ENCODE measurements around the gene SLC25A23. TPM values are rescaled to one million over a fixed set of nuclear protein-coding genes. Genes with fewer than 3 reads are reported as not detected.
A peak's percentile ranks its signal among the peaks of the same experiment; 100 is the strongest.

SLC25A23 gene
- total RNA-seq, 1 experiment from 2014 or later: 89.5 TPM

GRCh38 chr19:6501740-6502648 is 42.4 kb upstream of the SLC25A23 start, which contains the start of gene TUBB4A:
Gene TUBB4A (minus strand): TSS chr19:6502309. CDS start chr19:6502212, 97 bp downstream.
- H3K27ac ChIP-seq (ENCODE audit: low read depth, low read length): peak within 1 kb of the TSS; percentile 57; the same call in 1 of the 2 replicates
- TF ChIP-seq RAD21 (IDR thresholded peaks at IDR 0.05; ENCODE audit: low read depth): no peak
- no peak for TF ChIP-seq SRF (IDR thresholded peaks at IDR 0.05; ENCODE audit: low read depth)
- no peak for TF ChIP-seq EGR1 (IDR thresholded peaks at IDR 0.05; ENCODE audit: low read depth)
- peak; percentile 66 for TF ChIP-seq POLR2AphosphoS5 (IDR thresholded peaks at IDR 0.05; ENCODE audit: low read depth, low read length)
- TF ChIP-seq POLR2A (IDR thresholded peaks at IDR 0.05; ENCODE audit: borderline replicate concordance, extremely low read depth, insufficient read depth, insufficient read length): peak; percentile 40
- ATAC-seq (peak; percentile 82), DNase-seq (ENCODE audit: low read depth, low spot score) (no peak)
- H2AFZ ChIP-seq (ENCODE audit: low read depth, low read length, poor library complexity, severe bottlenecking): no peak within 1 kb of the TSS
- ChIA-PET CTCF (interaction anchor here (1.8 kb wide), 1 partner anchor 15 kb away, joined by 6 read pairs; no protein-coding TSS in a partner anchor), RAD21 (ENCODE audit: low non-redundant PET in 1 of 2, low total read pairs in 2 of 2, uncharacterized antibody in 2 of 2, unreplicated experiment in 2 of 2) (interaction anchor here in 1 of 2 experiments (0.5 kb wide), 1 partner anchor 279 kb away, joined by 3 read pairs; no protein-coding TSS in a partner anchor), POLR2A (interaction anchor here (1.2 kb wide), 1 partner anchor 15 kb away, joined by 3 read pairs; no protein-coding TSS in a partner anchor)
- no peaks in the 10 kb centered on the region for H3K27me3 ChIP-seq (ENCODE audit: insufficient read depth, low read length)
- H4K20me1 ChIP-seq (ENCODE audit: insufficient read depth): no peaks in the 10 kb centered on the region
- H3K9me2 ChIP-seq (ENCODE audit: insufficient read depth): no peaks in the 10 kb centered on the region
- BruUV-seq (replicated peaks): no TSS peak
- H3K9ac ChIP-seq (ENCODE audit: low read length): peak within 1 kb of the TSS; percentile 66
- H3K9me3 ChIP-seq (ENCODE audit: control insufficient read depth in 1 of 2, insufficient read depth in 1 of 2, low read depth in 1 of 2, low read length in 2 of 2): no peaks in the 10 kb centered on the region
- peaks cover 14 to 35% of the 10 kb centered on the region in 2 experiments for H3K4me1 ChIP-seq (ENCODE audit: control insufficient read depth in 1 of 2, insufficient read depth in 2 of 2, low read length in 2 of 2)
- peak within 1 kb of the TSS; percentile 88 for H3K4me2 ChIP-seq (ENCODE audit: low read length)
- H3K4me3 ChIP-seq (replicated peaks in 1 of 2; ENCODE audit: low read depth in 1 of 2, low read length in 2 of 2): peak within 1 kb of the TSS; percentile 50 to 68
- H3K36me3 ChIP-seq (ENCODE audit: control insufficient read depth in 1 of 2, insufficient read depth in 2 of 2, low read length in 2 of 2): peaks cover 0 to 5% of the 10 kb centered on the region in 2 experiments; a peak in 1 of 4 replicates
- intact Hi-C loops (cut with micrococcal nuclease): no loop called here
- no peaks in the 10 kb centered on the region for H3K79me2 ChIP-seq (ENCODE audit: insufficient read depth, low read length)

- Histone ChIP-seq H4K20me1 (ENCODE audit: insufficient read depth) (no peaks in the 10 kb centered on the region), H3K4me1 (ENCODE audit: control insufficient read depth in 1 of 2, insufficient read depth in 2 of 2, low read length in 2 of 2) (peaks cover 14 to 35% of the 10 kb centered on the region in 2 experiments), H3K27me3 (ENCODE audit: insufficient read depth, low read length) (no peaks in the 10 kb centered on the region), H3K4me2 (ENCODE audit: low read length) (peak overlapping the region; percentile 88), H3K4me3 (replicated peaks in 1 of 2; ENCODE audit: low read depth in 1 of 2, low read length in 2 of 2) (peak overlapping the region; percentile 50 to 68), H3K9me3 (ENCODE audit: control insufficient read depth in 1 of 2, insufficient read depth in 1 of 2, low read depth in 1 of 2, low read length in 2 of 2) (no peaks in the 10 kb centered on the region), H3K27ac (ENCODE audit: low read depth, low read length) (peak overlapping the region; percentile 57; the same call in 1 of the 2 replicates), H3K79me2 (ENCODE audit: insufficient read depth, low read length) (no peaks in the 10 kb centered on the region), H3K9me2 (ENCODE audit: insufficient read depth) (no peaks in the 10 kb centered on the region), H3K36me3 (ENCODE audit: control insufficient read depth in 1 of 2, insufficient read depth in 2 of 2, low read length in 2 of 2) (peaks cover 0 to 5% of the 10 kb centered on the region in 2 experiments; a peak in 1 of 4 replicates), H3K9ac (ENCODE audit: low read length) (peak overlapping the region; percentile 66), H2AFZ (ENCODE audit: low read depth, low read length, poor library complexity, severe bottlenecking) (no peak overlapping the region)
- TSS peak; percentile 46 for BruUV-seq (replicated peaks)
- TF ChIP-seq CBX3 (IDR thresholded peaks at IDR 0.05; ENCODE audit: low read depth): no peak
- no peak for TF ChIP-seq TCF7L2 (IDR thresholded peaks at IDR 0.05; ENCODE audit: borderline replicate concordance, extremely low read depth, insufficient read depth, insufficient read length)
- no peak for TF ChIP-seq EZH2 (IDR thresholded peaks at IDR 0.05)
- TF ChIP-seq POLR2AphosphoS5 (IDR thresholded peaks at IDR 0.05; ENCODE audit: low read depth, low read length): no peak
- no peak for TF ChIP-seq SP1 (IDR thresholded peaks at IDR 0.05; ENCODE audit: low read depth)
- TF ChIP-seq ZNF274 (IDR thresholded peaks at IDR 0.05; ENCODE audit: low read depth, low read length): no peak
- ChIA-PET CTCF (no interaction called here), RAD21 (ENCODE audit: low non-redundant PET in 1 of 2, low total read pairs in 2 of 2, uncharacterized antibody in 2 of 2, unreplicated experiment in 2 of 2) (no interaction called here), POLR2A (interaction anchor here (1.2 kb wide), 1 partner anchor 15 kb away, joined by 3 read pairs; no protein-coding TSS in a partner anchor)
- no peak for ATAC-seq
- DNase-seq (ENCODE audit: low read depth, low spot score): no peak
- intact Hi-C loops (cut with micrococcal nuclease): no loop called here
Observed at GRCh38 chr19:6500837-6501739, 41.5 kb upstream of the SLC25A23 start.

Data from HCT116 (cell line).